CD4-positive, CD25-positive, alpha-beta regulatory T cell (primary cell): ENCODE measurements around the gene TP63. TPM values are rescaled to one million over a fixed set of nuclear protein-coding genes. Genes with fewer than 3 reads are reported as not detected.
"Not testable (repeated sequence)": the region's sequence is repeated elsewhere in the genome, so short reads cannot be mapped to it uniquely, and the experiment has no call there.

Experiments
- ATAC-seq, 2 donors: fragments of 150-1000 bp; cut with Tn5 transposase; one replicate each; pipeline ENCODE4 v1.10.0; 2021; ENCODE audit warnings: low read depth in 2 of 2, moderate number of reproducible peaks in 2 of 2, moderate library complexity in 1 of 2
- DNase-seq, 3 donors: peaks; one replicate each; pipeline versions ENCODE4 v3.0.0 to v3.0.0-alpha.2; 2012 to 2022; ENCODE audit warnings: mixed read lengths in 1 of 3
- H3K27ac ChIP-seq: one replicate; pipeline ENCODE4 v1.7.0; 2013; ENCODE audit warnings: mild to moderate bottlenecking, low read length; ENCODE audit not compliant: insufficient read depth, poor library complexity, severe bottlenecking
- H3K27me3 ChIP-seq: one replicate; pipeline ENCODE4 v1.7.0; 2013; ENCODE audit warnings: low read length; ENCODE audit not compliant: control insufficient read depth, insufficient read depth
- H3K36me3 ChIP-seq: one replicate; pipeline ENCODE4 v1.7.0; 2013; ENCODE audit warnings: mild to moderate bottlenecking, low read length, moderate library complexity; ENCODE audit not compliant: control insufficient read depth, insufficient read depth
- H3K4me1 ChIP-seq: 2 replicates; pipeline ENCODE4 v1.7.0; 2013; ENCODE audit warnings: mild to moderate bottlenecking, low read length; ENCODE audit not compliant: insufficient read depth, control insufficient read depth, poor library complexity, severe bottlenecking
- H3K4me3 ChIP-seq: one replicate; pipeline ENCODE4 v1.7.0; 2013; ENCODE audit warnings: low read depth, mild to moderate bottlenecking, low read length, moderate library complexity
- H3K9me3 ChIP-seq, 2 experiments: 1 replicate in 1 of 2; 2 replicates in 1 of 2; pipeline ENCODE4 v1.7.0; 2013; ENCODE audit warnings: low read length in 2 of 2, mild to moderate bottlenecking in 1 of 2, moderate library complexity in 1 of 2; ENCODE audit not compliant: control insufficient read depth in 2 of 2
- H3K27ac Mint-ChIP-seq, 3 donors: one replicate each; pipeline ENCODE4 v1.8.0; 2020 to 2022; ENCODE audit warnings: mild to moderate bottlenecking in 3 of 3, mixed read lengths in 3 of 3, moderate library complexity in 2 of 3
- H3K27me3 Mint-ChIP-seq: one replicate; pipeline ENCODE4 v1.8.0; 2022; ENCODE audit warnings: mild to moderate bottlenecking, mixed read lengths
- H3K36me3 Mint-ChIP-seq: one replicate; pipeline ENCODE4 v1.8.0; 2020; ENCODE audit warnings: mixed read lengths
- H3K4me1 Mint-ChIP-seq, 4 donors: one replicate each; pipeline ENCODE4 v1.8.0; 2020 to 2022; ENCODE audit warnings: mixed read lengths in 4 of 4, mild to moderate bottlenecking in 1 of 4
- H3K4me3 Mint-ChIP-seq, 4 donors: one replicate each; pipeline ENCODE4 v1.8.0; 2020 to 2022; ENCODE audit warnings: mild to moderate bottlenecking in 4 of 4, mixed read lengths in 4 of 4, moderate library complexity in 3 of 4
- H3K9me3 Mint-ChIP-seq, 7 donors: one replicate each; pipeline ENCODE4 v1.8.0; 2020 to 2022; ENCODE audit warnings: mixed read lengths in 7 of 7, mild to moderate bottlenecking in 3 of 7, moderate library complexity in 2 of 7
- polyA plus RNA-seq, 4 donors: library from polyadenylated mRNA; unstranded; fragments of 300-500 nt; fragmentation: Illumina TruSeq; gene quantifications; one replicate each; pipeline ENCODE4 v1.2.3, GENCODE V29; 2021
- total RNA-seq: library from RNA; stranded (reverse); gene quantifications from one replicate; pipeline ENCODE4 v1.2.3, GENCODE V29; 2022

Gene TP63
- total and polyA plus RNA-seq, 5 donors from 2014 or later: 0.10 to 0.89 (median 0.20) TPM; not detected in 1

- H3K36me3 ChIP-seq: no peaks in the 10 kb centered on the region
Observed at GRCh38 chr3:189664311-189664710, 33.1 kb downstream of the TP63 start.

DNA sequence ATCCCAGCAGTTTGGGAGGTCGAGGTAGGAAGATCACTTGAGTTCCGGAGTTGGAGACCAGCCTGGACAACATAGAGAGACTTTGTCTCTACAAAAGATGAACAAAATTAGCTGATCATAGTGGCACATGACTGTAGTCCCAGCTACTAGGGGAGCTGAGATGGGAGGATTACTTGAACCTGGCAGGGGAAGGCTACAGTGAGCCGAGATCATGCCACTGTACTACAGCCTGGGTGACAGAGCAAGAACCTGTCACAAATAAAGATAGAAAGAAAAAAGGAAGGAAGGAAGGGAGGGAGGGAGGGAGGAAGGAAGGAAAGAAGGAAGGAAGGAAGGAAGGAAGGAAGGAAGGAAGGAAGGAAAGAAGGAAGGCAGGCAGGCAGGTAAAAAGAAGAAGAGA lies 41.2 kb downstream of the TP63 start:
- not testable (repeated sequence) for H3K36me3 ChIP-seq, H3K4me1 Mint-ChIP-seq, DNase-seq, H3K9me3 Mint-ChIP-seq, H3K4me3 Mint-ChIP-seq, ATAC-seq, H3K4me3 ChIP-seq, H3K36me3 Mint-ChIP-seq, H3K27ac ChIP-seq, H3K27me3 ChIP-seq, H3K4me1 ChIP-seq, H3K27ac Mint-ChIP-seq, H3K9me3 ChIP-seq
- peaks cover 12% of the 10 kb centered on the region for H3K27me3 Mint-ChIP-seq

More at GRCh38 chr3:189664311-189664710, 33.1 kb downstream of the TP63 start:
- Histone ChIP-seq H3K27ac (no peak overlapping the region), H3K9me3 (no peaks in the 10 kb centered on the region), H3K27me3 (peaks cover 5% of the 10 kb centered on the region), H3K4me1 (no peaks in the 10 kb centered on the region), H3K4me3 (no peak overlapping the region)
- DNase-seq: no peak
- peaks cover 24% of the 10 kb centered on the region for H3K27me3 Mint-ChIP-seq
- H3K36me3 Mint-ChIP-seq: no peaks in the 10 kb centered on the region
- no peak overlapping the region for H3K4me3 Mint-ChIP-seq
- H3K27ac Mint-ChIP-seq: no peak overlapping the region
- H3K9me3 Mint-ChIP-seq: peaks cover 0 to 6% (median 0%) of the 10 kb centered on the region in 7 donors
- no peaks in the 10 kb centered on the region for H3K4me1 Mint-ChIP-seq
- no peak for ATAC-seq

DNA sequence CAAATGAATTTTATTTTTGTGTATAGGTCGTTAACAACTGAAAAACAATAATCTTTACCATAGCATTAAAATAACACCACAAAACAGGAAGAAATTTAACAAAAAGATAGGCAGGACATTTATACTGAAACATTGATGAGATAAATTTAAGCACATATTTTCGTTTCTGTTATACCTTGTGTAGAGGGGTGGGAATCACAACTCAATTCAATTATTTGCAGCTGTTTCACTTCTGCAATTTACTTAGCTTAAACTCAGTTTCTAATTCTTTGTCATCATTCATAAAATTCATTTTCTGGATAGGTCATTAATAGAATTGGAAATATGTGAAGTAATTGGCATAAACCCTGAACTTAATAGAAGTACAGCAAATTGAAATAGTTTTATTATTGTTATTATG lies 42.3 kb downstream of the TP63 start:
- Histone ChIP-seq H3K36me3 (no peaks in the 10 kb centered on the region), H3K4me1 (no peaks in the 10 kb centered on the region), H3K27me3 (peaks cover 4% of the 10 kb centered on the region), H3K4me3 (no peak overlapping the region), H3K27ac (no peak overlapping the region), H3K9me3 (peaks cover 0 to 4% of the 10 kb centered on the region in 2 experiments)
- Mint-ChIP-seq H3K36me3 (no peaks in the 10 kb centered on the region), H3K9me3 (peaks cover 0 to 10% (median 2%) of the 10 kb centered on the region in 7 donors), H3K27me3 (peaks cover 12% of the 10 kb centered on the region), H3K4me1 (peaks cover 0 to 8% (median 2%) of the 10 kb centered on the region in 4 donors), H3K4me3 (no peak overlapping the region), H3K27ac (no peak overlapping the region)
- DNase-seq (no peak), ATAC-seq (no peak)

GRCh38 chr3:189674249-189674913 lies 43.2 kb downstream of the TP63 start:
- Mint-ChIP-seq H3K27ac (no peak overlapping the region), H3K27me3 (peaks cover 12% of the 10 kb centered on the region), H3K4me1 (peaks cover 0 to 8% (median 3%) of the 10 kb centered on the region in 4 donors), H3K4me3 (no peak overlapping the region), H3K36me3 (no peaks in the 10 kb centered on the region), H3K9me3 (peaks cover 0 to 13% (median 6%) of the 10 kb centered on the region in 7 donors)
- DNase-seq (no peak), ATAC-seq (no peak)
- Histone ChIP-seq H3K9me3 (peaks cover 0 to 4% of the 10 kb centered on the region in 2 experiments), H3K4me3 (no peak overlapping the region), H3K4me1 (no peaks in the 10 kb centered on the region), H3K27me3 (peaks cover 4% of the 10 kb centered on the region), H3K36me3 (no peaks in the 10 kb centered on the region), H3K27ac (no peak overlapping the region)

- Histone ChIP-seq H3K36me3 (no peaks in the 10 kb centered on the region), H3K27ac (no peak overlapping the region), H3K4me3 (no peak overlapping the region), H3K4me1 (no peaks in the 10 kb centered on the region), H3K27me3 (peaks cover 4% of the 10 kb centered on the region), H3K9me3 (peaks cover 0 to 4% of the 10 kb centered on the region in 2 experiments)
- H3K4me3 Mint-ChIP-seq: no peak overlapping the region
- peaks cover 18% of the 10 kb centered on the region for H3K27me3 Mint-ChIP-seq
- H3K36me3 Mint-ChIP-seq: no peaks in the 10 kb centered on the region
- no peak for DNase-seq
- H3K27ac Mint-ChIP-seq: no peak overlapping the region
- peaks cover 0 to 4% (median 1%) of the 10 kb centered on the region in 4 donors for H3K4me1 Mint-ChIP-seq
- ATAC-seq: no peak
- H3K9me3 Mint-ChIP-seq: peaks cover 0 to 12% (median 2%) of the 10 kb centered on the region in 7 donors
Observed at GRCh38 chr3:189677667-189678066, 46.5 kb downstream of the TP63 start.

DNA sequence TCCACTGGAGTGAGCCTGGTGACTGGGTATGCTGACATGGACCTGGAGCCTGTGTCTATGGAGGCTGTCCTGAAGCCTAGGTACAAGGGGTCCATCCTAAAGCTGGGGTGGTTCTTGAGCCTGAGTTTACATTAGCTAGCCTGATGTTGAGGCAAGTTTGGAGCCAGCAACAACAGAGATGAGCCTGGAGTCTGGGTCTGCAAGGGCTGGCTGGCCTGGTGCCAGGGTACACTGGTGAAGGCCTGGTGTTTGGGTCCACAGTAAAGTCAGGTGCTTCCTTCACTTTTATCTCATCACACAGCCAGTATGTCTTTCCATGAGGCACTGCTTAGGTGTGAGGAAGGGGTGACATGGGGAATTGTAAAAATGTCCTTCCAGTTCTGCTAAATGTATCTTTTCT lies 49.5 kb downstream of the TP63 start:
- Histone ChIP-seq H3K4me1 (no peaks in the 10 kb centered on the region), H3K36me3 (no peaks in the 10 kb centered on the region), H3K9me3 (peaks cover 0 to 4% of the 10 kb centered on the region in 2 experiments), H3K27ac (no peak overlapping the region), H3K4me3 (no peak overlapping the region), H3K27me3 (no peaks in the 10 kb centered on the region)
- no peaks in the 10 kb centered on the region for H3K36me3 Mint-ChIP-seq
- DNase-seq: no peak
- H3K27me3 Mint-ChIP-seq: peaks cover 18% of the 10 kb centered on the region
- no peak overlapping the region for H3K27ac Mint-ChIP-seq
- ATAC-seq: no peak
- peaks cover 4 to 7% (median 6%) of the 10 kb centered on the region in 4 donors for H3K4me1 Mint-ChIP-seq
- H3K4me3 Mint-ChIP-seq: no peak overlapping the region
- H3K9me3 Mint-ChIP-seq: peaks cover 0 to 12% (median 2%) of the 10 kb centered on the region in 7 donors

- Mint-ChIP-seq H3K4me1 (peaks cover 3 to 7% (median 6%) of the 10 kb centered on the region in 4 donors), H3K4me3 (no peak overlapping the region)
- ATAC-seq: no peak
Observed at GRCh38 chr3:189683546-189684255, 52.5 kb downstream of the TP63 start.

More at GRCh38 chr3:189683546-189684255, 52.5 kb downstream of the TP63 start:
- H3K36me3 ChIP-seq: no peaks in the 10 kb centered on the region
- Mint-ChIP-seq H3K27ac (no peak overlapping the region), H3K36me3 (no peaks in the 10 kb centered on the region), H3K27me3 (peaks cover 10% of the 10 kb centered on the region), H3K9me3 (peaks cover 0 to 3% (median 0%) of the 10 kb centered on the region in 7 donors)
- no peaks in the 10 kb centered on the region for H3K9me3 ChIP-seq
- no peaks in the 10 kb centered on the region for H3K4me1 ChIP-seq
- H3K4me3 ChIP-seq: no peak overlapping the region
- no peak for DNase-seq
- H3K27me3 ChIP-seq: no peaks in the 10 kb centered on the region
- H3K27ac ChIP-seq: no peak overlapping the region
